GM21737 (cell line): Measurements from ENCODE around the gene OGDH.
A peak's percentile ranks its signal among the peaks of the same experiment; 100 is the strongest.
"Not testable (repeated sequence)": the region's sequence is repeated elsewhere in the genome, so short reads cannot be mapped to it uniquely, and the experiment has no call there.

ENCODE experiments used
- ATAC-seq: cut with Tn5 transposase; IDR thresholded peaks from one replicate; pipeline ENCODE4 v1.9.1; 2021; ENCODE audit warnings: mild to moderate bottlenecking, moderate library complexity; ENCODE audit not compliant: unreplicated experiment

The OGDH gene

GRCh38 chr7:44580945-44581878 lies 25.2 kb upstream of the OGDH start:
- ATAC-seq = peak; percentile 29

- peak; percentile 84 for ATAC-seq
Measured at GRCh38 chr7:44581879-44582603, 24.4 kb upstream of the OGDH start, which contains the start of gene TMED4. TSS of gene TMED4 (minus strand) at chr7:44582231. CDS start at chr7:44582206, 25 bp downstream.

- no peak for ATAC-seq
Measured at GRCh38 chr7:44583146-44583865, 23.1 kb upstream of the OGDH start.

- no peak for ATAC-seq
Measured at GRCh38 chr7:44587843-44588711, 18.4 kb upstream of the OGDH start.

DNA sequence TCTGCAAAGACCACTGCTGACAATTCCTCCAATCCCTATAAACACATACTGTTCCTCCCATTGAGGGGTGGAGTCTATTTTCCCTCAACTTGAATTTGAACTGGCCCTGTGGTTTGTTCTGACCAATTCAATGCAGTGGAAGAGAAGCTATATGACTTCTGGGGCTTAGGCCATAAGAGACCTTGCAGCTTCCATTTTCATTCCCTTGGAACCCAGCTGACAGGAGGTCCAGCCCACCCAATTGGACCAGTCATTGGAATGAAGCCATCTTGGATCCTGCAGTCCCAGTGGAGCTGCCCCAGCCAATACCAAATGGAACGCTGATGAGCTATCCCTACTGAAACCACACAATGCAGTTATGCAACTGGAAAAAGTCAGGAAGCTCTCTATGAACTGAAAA lies 15.5 kb upstream of the OGDH start:
- no peak for ATAC-seq

GRCh38 chr7:44595934-44596635 lies 10.3 kb upstream of the OGDH start:
- ATAC-seq = no peak

GRCh38 chr7:44597181-44597580 lies 9.2 kb upstream of the OGDH start:
- ATAC-seq = not testable (repeated sequence)

- ATAC-seq = no peak
Measured at GRCh38 chr7:44599222-44599621, 7.2 kb upstream of the OGDH start.

DNA sequence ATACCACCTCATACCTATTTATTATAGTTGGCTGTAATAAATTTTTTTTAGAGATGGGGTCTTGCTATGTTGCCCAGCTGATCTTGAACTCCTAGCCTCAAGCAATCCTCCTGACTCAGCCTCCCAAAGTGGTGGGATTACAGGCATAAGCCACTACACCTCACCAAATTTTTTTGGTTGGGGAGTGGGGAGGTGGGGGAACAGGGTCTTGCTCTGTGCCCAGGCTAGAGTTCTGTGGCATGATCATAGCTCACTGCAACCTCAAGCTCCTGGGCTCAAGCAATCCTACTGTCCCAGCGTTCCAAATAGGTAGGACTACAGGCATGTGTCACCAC lies 3.9 kb upstream of the OGDH start:
- ATAC-seq = no peak

- ATAC-seq = no peak
Measured at GRCh38 chr7:44603193-44603592, 3.2 kb upstream of the OGDH start.

- ATAC-seq = no peak
Measured at GRCh38 chr7:44604941-44605340, 1.5 kb upstream of the OGDH start.

DNA sequence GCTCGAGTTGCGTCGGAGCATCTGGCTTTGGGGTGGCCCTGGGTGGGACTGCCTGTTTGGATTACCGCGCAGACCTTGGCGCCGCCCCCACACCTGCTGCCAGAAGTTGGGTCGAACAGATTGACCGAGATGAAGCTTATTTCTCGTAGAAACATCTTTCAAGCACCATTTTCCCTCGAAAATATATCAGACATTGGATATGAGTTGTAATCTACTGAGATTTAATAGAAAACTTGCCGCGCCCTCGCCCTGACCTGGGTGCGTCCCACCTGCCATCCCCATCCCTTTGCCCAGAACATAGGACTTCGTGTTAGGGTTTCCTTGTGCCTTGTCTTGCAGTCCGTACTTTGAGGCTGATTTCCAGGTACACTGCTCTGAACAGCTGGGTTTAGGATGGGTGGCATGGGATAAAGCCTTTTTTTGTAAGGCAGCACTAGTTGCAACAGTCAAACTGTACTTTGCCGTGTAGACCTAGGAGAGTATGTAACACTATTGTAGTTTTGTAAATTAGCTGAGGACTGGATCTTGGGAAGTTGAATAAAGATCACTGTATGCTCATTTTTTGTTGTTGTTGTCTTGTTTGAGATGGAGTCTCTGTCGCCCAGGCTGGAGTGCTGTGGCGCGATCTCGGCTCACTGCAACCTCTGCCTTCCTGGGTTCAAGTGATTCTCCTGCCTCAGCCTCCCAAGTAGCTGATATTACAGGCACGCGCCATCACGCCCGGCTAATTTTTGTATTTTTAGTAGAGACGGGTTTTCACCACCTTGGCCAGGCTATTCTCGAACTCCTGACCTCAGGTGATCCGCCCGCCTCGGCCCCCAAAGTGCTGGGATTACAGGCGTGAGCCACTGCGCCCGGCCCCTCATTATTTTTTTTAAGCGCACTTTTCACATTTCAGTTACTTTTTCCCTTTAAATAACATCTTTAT lies 978 bp downstream of the OGDH start:
- no peak for ATAC-seq

GRCh38 chr7:44608916-44609648 lies 2.7 kb downstream of the OGDH start:
- no peak for ATAC-seq

- no peak for ATAC-seq
Measured at GRCh38 chr7:44609829-44610228, 3.4 kb downstream of the OGDH start.

DNA sequence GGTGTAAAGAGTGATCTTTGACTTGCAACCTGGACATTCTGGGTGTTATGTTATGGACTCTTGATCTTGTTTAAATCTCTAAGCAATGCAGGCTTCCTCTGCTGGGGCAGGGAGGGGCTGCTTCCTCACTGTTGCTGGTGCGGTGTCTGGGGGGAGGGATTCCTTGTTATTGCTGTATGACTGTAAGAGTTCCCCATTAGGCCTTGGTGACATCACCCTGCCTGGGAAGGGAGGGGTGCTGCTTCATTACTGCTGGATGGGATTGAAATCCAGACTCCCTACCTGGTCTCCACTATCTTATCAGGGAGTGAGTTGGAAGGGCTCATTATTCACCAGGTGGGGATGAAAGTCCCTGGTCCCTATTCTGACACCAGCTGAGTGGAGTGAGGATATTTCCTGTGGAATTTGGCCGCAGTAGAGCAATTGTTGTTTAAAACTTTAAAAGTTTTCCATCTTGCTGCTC lies 8.8 kb downstream of the OGDH start:
- ATAC-seq = no peak

- ATAC-seq = no peak
Measured at GRCh38 chr7:44615793-44616192, 9.4 kb downstream of the OGDH start.

GRCh38 chr7:44616545-44616944 lies 10.1 kb downstream of the OGDH start:
- ATAC-seq = no peak
